Panc1 (cell line): ENCODE measurements around the gene CYSRT1. TPM values are rescaled to one million over a fixed set of nuclear protein-coding genes. Genes with fewer than 3 reads are reported as not detected.

Source experiments
- ATAC-seq: fragments of 200-7000 bp; cut with Tn5 transposase; 2 replicates; pipeline ENCODE4 v1.9.1; 2020; ENCODE audit warnings: mild to moderate bottlenecking, moderate library complexity
- BruUV-seq: library from RNA; stranded (reverse); fragments of 400-500 nt; replicated peaks from 2 replicates; lab custom pipeline; 2021; lab: Mats Ljungman, UMichigan
- CTCF ChIA-PET: fragments of 300-600 bp; sonication (Branson Sonifier 250); formaldehyde crosslinking; loops from one replicate; lab custom pipeline; 2022; ENCODE audit warnings: antibody characterized with exemption; lab: Charles Lee
- POLR2A ChIA-PET: fragments of 300-600 bp; sonication (Branson Sonifier 250); formaldehyde crosslinking; loops from one replicate; lab custom pipeline; 2022; ENCODE audit warnings: antibody characterized with exemption; lab: Charles Lee
- DNase-seq: peaks from one replicate; pipeline ENCODE4 v3.0.0-alpha.2; 2010; ENCODE audit warnings: low read depth, low spot score
- H3K27ac ChIP-seq: 2 replicates; pipeline ENCODE4 v1.5.1; 2011; ENCODE audit warnings: mild to moderate bottlenecking, low read length, inconsistent platforms
- H3K27me3 ChIP-seq: fragments of 200-500 bp; sonication (Bioruptor generic); 2 replicates; pipeline ENCODE4 v1.6.0; 2014; ENCODE audit warnings: low read length, inconsistent platforms; ENCODE audit not compliant: control insufficient read depth, insufficient read depth
- H3K36me3 ChIP-seq: fragments of 200-500 bp; sonication (Bioruptor generic); 2 replicates; pipeline ENCODE4 v1.5.1; 2014; ENCODE audit warnings: inconsistent platforms, mild to moderate bottlenecking, low read length, moderate library complexity; ENCODE audit not compliant: control insufficient read depth, insufficient read depth
- H3K4me1 ChIP-seq: 2 replicates; pipeline ENCODE4 v1.5.1; 2011; ENCODE audit warnings: inconsistent platforms, mild to moderate bottlenecking, low read length, moderate library complexity; ENCODE audit not compliant: control insufficient read depth, insufficient read depth
- H3K4me3 ChIP-seq, 2 experiments: 2 replicates each; pipeline ENCODE4 v1.5.1; 2011 to 2012; ENCODE audit warnings: low read depth in 2 of 2, low read length in 2 of 2, mild to moderate bottlenecking in 2 of 2, inconsistent platforms in 1 of 2, moderate library complexity in 1 of 2
- H3K9me3 ChIP-seq: fragments of 200-500 bp; sonication (Bioruptor generic); 2 replicates; pipeline ENCODE4 v1.5.1; 2014; ENCODE audit warnings: low read depth, mild to moderate bottlenecking, inconsistent platforms, low read length, moderate library complexity; ENCODE audit not compliant: control insufficient read depth, insufficient read depth
- POLR2AphosphoS5 ChIP-seq: IDR thresholded peaks from 2 replicates; pipeline ENCODE4 v1.6.1; 2012; ENCODE audit warnings: mild to moderate bottlenecking, low read depth, low read length, moderate library complexity
- SIN3A ChIP-seq: IDR thresholded peaks from 2 replicates; pipeline ENCODE4 v1.6.1; 2012; ENCODE audit warnings: low read depth, mild to moderate bottlenecking, low read length, moderate library complexity, borderline replicate concordance; ENCODE audit not compliant: insufficient read depth
- TCF7L2 ChIP-seq: IDR thresholded peaks from 2 replicates; pipeline ENCODE4 v1.6.1; 2011; ENCODE audit warnings: mild to moderate bottlenecking, low read depth, low read length, inconsistent platforms
- in situ Hi-C: cut with HindIII; loops from 2 replicates; pipeline ENCODE4 v1.10.0; 2016; ENCODE audit warnings: low sequenced_read_pairs, low pct_unique_long_range_greater_than_20kb
- intact Hi-C: fragments of 100-400 bp; cut with micrococcal nuclease; formaldehyde crosslinking; loops from one replicate; pipeline ENCODE4 v1.10.0; 2022; ENCODE audit not compliant: unreplicated experiment
- total RNA-seq: library from RNA; stranded (reverse); gene quantifications from one replicate; pipeline ENCODE4 v1.2.1, GENCODE V29; 2021; ENCODE audit not compliant: unreplicated experiment
- TF ChIP-seq, protein P1 (sequence below): fragments of 450-650 bp; IDR thresholded peaks from 2 replicates; pipeline ENCODE4 v1.5.1; 2017; ENCODE audit warnings: mild to moderate bottlenecking
- TF ChIP-seq, protein P2 (sequence below), 2 experiments: IDR thresholded peaks; 2 replicates each; pipeline ENCODE4 v1.6.1; 2011 to 2012; ENCODE audit warnings: low read depth in 2 of 2, control low read depth in 1 of 2, low read length in 1 of 2, mild to moderate bottlenecking in 1 of 2, moderate library complexity in 1 of 2; ENCODE audit not compliant: insufficient read depth in 1 of 2

The CYSRT1 gene
- total RNA-seq, 1 experiment from 2014 or later = 0.67 TPM

DNA sequence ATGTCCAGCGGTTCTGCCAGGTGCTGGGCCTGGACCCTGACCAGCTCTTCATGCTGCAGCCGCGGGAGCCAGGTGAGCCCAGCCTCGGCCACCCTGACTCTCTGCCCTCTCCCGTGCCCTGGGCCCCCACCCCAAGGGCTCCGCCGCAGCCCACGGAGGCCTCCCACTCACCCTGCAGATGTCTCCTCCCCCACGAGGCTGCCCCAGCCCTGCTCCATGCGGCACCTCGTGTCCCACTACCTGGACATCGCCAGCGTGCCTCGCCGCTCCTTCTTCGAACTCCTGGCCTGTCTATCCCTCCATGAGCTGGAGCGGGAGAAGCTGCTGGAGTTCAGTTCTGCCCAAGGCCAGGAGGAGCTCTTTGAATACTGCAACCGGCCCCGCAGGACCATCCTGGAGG, 10.4 kb upstream of the CYSRT1 start:
- Histone ChIP-seq H3K36me3 (no peaks in the 10 kb centered on the region), H3K27me3 (no peaks in the 10 kb centered on the region), H3K4me1 (peaks cover 18% of the 10 kb centered on the region), H3K9me3 (no peaks in the 10 kb centered on the region), H3K27ac (no peak overlapping the region), H3K4me3 (no peak overlapping the region)
- intact Hi-C loops = no loop called here
- BruUV-seq = no TSS peak
- in situ Hi-C loops = no loop called here
- CTCF ChIA-PET = interaction anchor here (1.3 kb wide), 1 partner anchor 13 kb away, joined by 6 read pairs; the partner anchor contains the start of gene RNF224
- POLR2A ChIA-PET = no interaction called here
- TF ChIP-seq SIN3A = no peak
- TF ChIP-seq, protein P1, sequence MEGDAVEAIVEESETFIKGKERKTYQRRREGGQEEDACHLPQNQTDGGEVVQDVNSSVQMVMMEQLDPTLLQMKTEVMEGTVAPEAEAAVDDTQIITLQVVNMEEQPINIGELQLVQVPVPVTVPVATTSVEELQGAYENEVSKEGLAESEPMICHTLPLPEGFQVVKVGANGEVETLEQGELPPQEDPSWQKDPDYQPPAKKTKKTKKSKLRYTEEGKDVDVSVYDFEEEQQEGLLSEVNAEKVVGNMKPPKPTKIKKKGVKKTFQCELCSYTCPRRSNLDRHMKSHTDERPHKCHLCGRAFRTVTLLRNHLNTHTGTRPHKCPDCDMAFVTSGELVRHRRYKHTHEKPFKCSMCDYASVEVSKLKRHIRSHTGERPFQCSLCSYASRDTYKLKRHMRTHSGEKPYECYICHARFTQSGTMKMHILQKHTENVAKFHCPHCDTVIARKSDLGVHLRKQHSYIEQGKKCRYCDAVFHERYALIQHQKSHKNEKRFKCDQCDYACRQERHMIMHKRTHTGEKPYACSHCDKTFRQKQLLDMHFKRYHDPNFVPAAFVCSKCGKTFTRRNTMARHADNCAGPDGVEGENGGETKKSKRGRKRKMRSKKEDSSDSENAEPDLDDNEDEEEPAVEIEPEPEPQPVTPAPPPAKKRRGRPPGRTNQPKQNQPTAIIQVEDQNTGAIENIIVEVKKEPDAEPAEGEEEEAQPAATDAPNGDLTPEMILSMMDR = no peak
- no peak for TF ChIP-seq TCF7L2
- TF ChIP-seq, protein P2, sequence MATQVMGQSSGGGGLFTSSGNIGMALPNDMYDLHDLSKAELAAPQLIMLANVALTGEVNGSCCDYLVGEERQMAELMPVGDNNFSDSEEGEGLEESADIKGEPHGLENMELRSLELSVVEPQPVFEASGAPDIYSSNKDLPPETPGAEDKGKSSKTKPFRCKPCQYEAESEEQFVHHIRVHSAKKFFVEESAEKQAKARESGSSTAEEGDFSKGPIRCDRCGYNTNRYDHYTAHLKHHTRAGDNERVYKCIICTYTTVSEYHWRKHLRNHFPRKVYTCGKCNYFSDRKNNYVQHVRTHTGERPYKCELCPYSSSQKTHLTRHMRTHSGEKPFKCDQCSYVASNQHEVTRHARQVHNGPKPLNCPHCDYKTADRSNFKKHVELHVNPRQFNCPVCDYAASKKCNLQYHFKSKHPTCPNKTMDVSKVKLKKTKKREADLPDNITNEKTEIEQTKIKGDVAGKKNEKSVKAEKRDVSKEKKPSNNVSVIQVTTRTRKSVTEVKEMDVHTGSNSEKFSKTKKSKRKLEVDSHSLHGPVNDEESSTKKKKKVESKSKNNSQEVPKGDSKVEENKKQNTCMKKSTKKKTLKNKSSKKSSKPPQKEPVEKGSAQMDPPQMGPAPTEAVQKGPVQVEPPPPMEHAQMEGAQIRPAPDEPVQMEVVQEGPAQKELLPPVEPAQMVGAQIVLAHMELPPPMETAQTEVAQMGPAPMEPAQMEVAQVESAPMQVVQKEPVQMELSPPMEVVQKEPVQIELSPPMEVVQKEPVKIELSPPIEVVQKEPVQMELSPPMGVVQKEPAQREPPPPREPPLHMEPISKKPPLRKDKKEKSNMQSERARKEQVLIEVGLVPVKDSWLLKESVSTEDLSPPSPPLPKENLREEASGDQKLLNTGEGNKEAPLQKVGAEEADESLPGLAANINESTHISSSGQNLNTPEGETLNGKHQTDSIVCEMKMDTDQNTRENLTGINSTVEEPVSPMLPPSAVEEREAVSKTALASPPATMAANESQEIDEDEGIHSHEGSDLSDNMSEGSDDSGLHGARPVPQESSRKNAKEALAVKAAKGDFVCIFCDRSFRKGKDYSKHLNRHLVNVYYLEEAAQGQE (IDR thresholded peaks at IDR 0.05; ENCODE audit: insufficient read depth in 1 of 2, low read depth in 2 of 2, low read length in 1 of 2) = no peak
- TF ChIP-seq POLR2AphosphoS5 = no peak
- DNase-seq (no peak), ATAC-seq (no peak)

DNA sequence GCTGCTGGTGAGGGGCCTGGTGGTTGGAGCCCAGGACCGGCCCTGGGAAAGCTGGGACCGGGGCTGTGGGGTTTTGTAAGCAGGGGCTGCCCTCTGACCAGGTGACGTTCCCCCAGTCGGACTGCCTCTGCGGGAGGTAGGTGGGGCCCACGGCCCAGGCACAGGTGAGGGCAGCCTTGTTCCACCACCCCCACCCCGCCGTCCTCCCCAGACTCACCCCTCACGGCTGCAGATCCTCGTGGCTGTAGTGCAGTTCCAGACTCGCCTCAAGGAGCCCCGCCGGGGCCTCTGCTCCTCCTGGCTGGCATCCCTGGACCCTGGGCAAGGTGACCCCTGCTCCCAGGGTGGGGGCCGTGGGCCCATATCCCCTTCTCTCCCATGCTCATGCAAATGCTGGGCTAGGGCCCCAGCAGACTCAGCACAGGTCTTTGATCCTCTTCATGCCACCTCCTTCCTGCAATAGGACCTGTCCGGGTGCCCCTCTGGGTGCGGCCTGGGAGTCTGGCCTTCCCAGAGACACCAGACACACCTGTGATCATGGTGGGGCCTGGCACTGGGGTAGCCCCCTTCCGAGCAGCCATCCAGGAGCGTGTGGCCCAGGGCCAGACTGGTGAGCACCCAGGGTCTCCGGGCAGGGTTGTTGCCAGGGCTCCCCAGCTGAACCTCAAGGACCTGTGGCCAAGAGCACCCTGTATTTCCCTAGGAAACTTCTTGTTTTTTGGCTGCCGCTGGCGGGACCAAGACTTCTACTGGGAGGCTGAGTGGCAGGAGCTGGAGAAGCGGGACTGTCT, 9.6 kb upstream of the CYSRT1 start:
- TF ChIP-seq, protein P1 = no peak
- TF ChIP-seq, protein P2 (IDR thresholded peaks at IDR 0.05; ENCODE audit: insufficient read depth in 1 of 2, low read depth in 2 of 2, low read length in 1 of 2) = no peak
- no peak for TF ChIP-seq POLR2AphosphoS5
- no peak for TF ChIP-seq TCF7L2
- no peak for TF ChIP-seq SIN3A
- in situ Hi-C loops (no loop called here), intact Hi-C loops (no loop called here)
- ChIA-PET POLR2A (no interaction called here), CTCF (no interaction called here)
- ATAC-seq (no peak), DNase-seq (no peak)
- Histone ChIP-seq H3K27me3 (no peaks in the 10 kb centered on the region), H3K4me3 (no peak overlapping the region), H3K27ac (no peak overlapping the region), H3K4me1 (peaks cover 25% of the 10 kb centered on the region), H3K9me3 (no peaks in the 10 kb centered on the region), H3K36me3 (no peaks in the 10 kb centered on the region)
- BruUV-seq = no TSS peak
